ENCODE data around the gene ATG2A.

The ATG2A gene

GRCh38 chr11:64879244-64879900, 37.6 kb downstream of the ATG2A start:
- peak overlapping the region; percentile 69 for H3K27ac ChIP-seq
- TF ChIP-seq, protein P1, sequence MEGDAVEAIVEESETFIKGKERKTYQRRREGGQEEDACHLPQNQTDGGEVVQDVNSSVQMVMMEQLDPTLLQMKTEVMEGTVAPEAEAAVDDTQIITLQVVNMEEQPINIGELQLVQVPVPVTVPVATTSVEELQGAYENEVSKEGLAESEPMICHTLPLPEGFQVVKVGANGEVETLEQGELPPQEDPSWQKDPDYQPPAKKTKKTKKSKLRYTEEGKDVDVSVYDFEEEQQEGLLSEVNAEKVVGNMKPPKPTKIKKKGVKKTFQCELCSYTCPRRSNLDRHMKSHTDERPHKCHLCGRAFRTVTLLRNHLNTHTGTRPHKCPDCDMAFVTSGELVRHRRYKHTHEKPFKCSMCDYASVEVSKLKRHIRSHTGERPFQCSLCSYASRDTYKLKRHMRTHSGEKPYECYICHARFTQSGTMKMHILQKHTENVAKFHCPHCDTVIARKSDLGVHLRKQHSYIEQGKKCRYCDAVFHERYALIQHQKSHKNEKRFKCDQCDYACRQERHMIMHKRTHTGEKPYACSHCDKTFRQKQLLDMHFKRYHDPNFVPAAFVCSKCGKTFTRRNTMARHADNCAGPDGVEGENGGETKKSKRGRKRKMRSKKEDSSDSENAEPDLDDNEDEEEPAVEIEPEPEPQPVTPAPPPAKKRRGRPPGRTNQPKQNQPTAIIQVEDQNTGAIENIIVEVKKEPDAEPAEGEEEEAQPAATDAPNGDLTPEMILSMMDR (IDR thresholded peaks at IDR 0.05): no peak
- TF ChIP-seq ZFX (IDR thresholded peaks at IDR 0.05; ENCODE audit: borderline replicate concordance): no peak

- peak within 1 kb of the TSS; percentile 69 for H3K27ac ChIP-seq
- TF ChIP-seq, protein P1 (IDR thresholded peaks at IDR 0.05): peak; percentile 82
- TF ChIP-seq ZFX (IDR thresholded peaks at IDR 0.05; ENCODE audit: borderline replicate concordance): no peak
Observed at GRCh38 chr11:64878494-64879243, 38.3 kb downstream of the ATG2A start, which contains the start of gene EHD1. Gene EHD1 (minus strand): TSS chr11:64878621. CDS start chr11:64878464, 157 bp downstream.

DNA sequence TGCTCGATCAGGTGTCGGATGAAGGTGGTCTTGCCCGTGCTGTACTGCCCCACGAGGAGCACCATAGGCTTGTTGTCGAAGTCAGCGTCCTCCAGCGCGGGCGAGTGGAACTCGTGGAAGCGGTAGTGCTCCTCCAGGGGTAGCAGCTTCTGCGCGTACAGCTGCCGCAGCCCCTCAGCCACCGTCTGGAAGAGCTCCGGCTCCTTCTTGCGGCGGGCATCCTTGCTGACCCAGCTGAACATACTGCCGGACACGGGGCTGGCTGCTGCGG, 38.9 kb downstream of the ATG2A start:
- TF ChIP-seq, protein P1 (IDR thresholded peaks at IDR 0.05): no peak
- TF ChIP-seq ZFX (IDR thresholded peaks at IDR 0.05; ENCODE audit: borderline replicate concordance): no peak
- H3K27ac ChIP-seq: peak overlapping the region; percentile 52; the same call in 1 of the 2 replicates

GRCh38 chr11:64877390-64878222, 39.4 kb downstream of the ATG2A start:
- TF ChIP-seq, protein P1 (IDR thresholded peaks at IDR 0.05): no peak
- no peak for TF ChIP-seq ZFX (IDR thresholded peaks at IDR 0.05; ENCODE audit: borderline replicate concordance)
- peak overlapping the region; percentile 52; the same call in 1 of the 2 replicates for H3K27ac ChIP-seq

- H3K27ac ChIP-seq: no peak overlapping the region
- TF ChIP-seq ZFX (IDR thresholded peaks at IDR 0.05; ENCODE audit: borderline replicate concordance): no peak
- TF ChIP-seq, protein P1 (IDR thresholded peaks at IDR 0.05): no peak
Observed at GRCh38 chr11:64876835-64877341, 40.1 kb downstream of the ATG2A start.

GRCh38 chr11:64876229-64876750, 40.7 kb downstream of the ATG2A start:
- H3K27ac ChIP-seq: no peak overlapping the region

More at GRCh38 chr11:64876229-64876750, 40.7 kb downstream of the ATG2A start:
- no peak for TF ChIP-seq ZFX (IDR thresholded peaks at IDR 0.05; ENCODE audit: borderline replicate concordance)
- TF ChIP-seq, protein P1 (IDR thresholded peaks at IDR 0.05): no peak

Data from 22Rv1 (cell line).